Activated naive CD8-positive, alpha-beta T cell treated with anti-CD3 and anti-CD28 coated beads for 36 hours (primary cell): ENCODE results near the gene TBCK. TPM values are rescaled to one million over a fixed set of nuclear protein-coding genes. Genes with fewer than 3 reads are reported as not detected.

ENCODE experiments used
- DNase-seq: peaks from one replicate; pipeline ENCODE4 v3.0.0; 2021
- H3K27ac Mint-ChIP-seq: one replicate; pipeline ENCODE4 v1.8.0; 2022; ENCODE audit warnings: mild to moderate bottlenecking, moderate library complexity, mixed read lengths
- H3K27me3 Mint-ChIP-seq: one replicate; pipeline ENCODE4 v1.8.0; 2022; ENCODE audit warnings: mild to moderate bottlenecking, mixed read lengths
- H3K36me3 Mint-ChIP-seq: one replicate; pipeline ENCODE4 v1.8.0; 2021; ENCODE audit warnings: mild to moderate bottlenecking, mixed read lengths
- H3K4me1 Mint-ChIP-seq: one replicate; pipeline ENCODE4 v1.8.0; 2021; ENCODE audit warnings: mixed read lengths
- H3K4me3 Mint-ChIP-seq: one replicate; pipeline ENCODE4 v1.8.0; 2022; ENCODE audit warnings: mild to moderate bottlenecking, moderate library complexity, mixed read lengths
- H3K9me3 Mint-ChIP-seq: one replicate; pipeline ENCODE4 v1.8.0; 2022; ENCODE audit warnings: mixed read lengths
- total RNA-seq, 2 experiments: library from RNA; stranded (reverse); gene quantifications; one replicate each; pipeline ENCODE4 v1.2.3, GENCODE V29; 2021

The TBCK gene
- total RNA-seq, 2 experiments from 2014 or later, result 21.2 to 21.5 TPM

DNA sequence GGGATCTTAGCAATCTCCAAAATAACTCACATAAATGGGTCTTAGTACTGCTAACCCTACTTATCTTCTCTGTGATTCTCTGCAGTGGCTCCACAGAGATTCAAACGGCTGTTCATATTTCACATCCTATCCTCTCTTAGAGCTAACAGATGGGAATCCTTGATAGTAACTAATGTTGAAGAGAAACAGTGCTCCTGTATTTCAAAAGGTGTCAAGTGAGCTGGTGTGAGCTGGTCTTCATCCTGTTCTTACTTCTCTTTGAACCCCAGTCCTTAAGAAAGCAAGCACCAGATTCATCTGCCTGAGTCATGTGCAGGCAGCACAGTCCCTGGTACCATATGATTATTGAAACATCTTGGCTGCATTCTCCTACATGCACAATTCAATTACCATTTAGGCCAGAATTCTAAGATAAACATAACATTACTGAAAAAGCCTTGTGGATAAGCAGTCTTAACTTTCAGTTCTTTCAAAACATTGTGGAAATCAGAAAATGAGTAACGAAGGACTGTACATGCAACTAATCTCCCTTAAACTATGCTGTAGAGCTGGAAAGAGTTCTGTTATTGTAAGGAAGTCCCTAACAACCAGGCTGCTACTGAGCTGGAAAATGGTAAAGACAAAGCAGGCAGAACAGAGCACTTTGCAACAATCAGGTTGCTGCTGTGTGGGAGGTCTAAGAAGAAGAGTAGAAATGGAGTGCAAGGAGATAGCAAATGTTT, 267.6 kb downstream of the TBCK start:
- Mint-ChIP-seq H3K27me3 (no peaks in the 10 kb centered on the region), H3K9me3 (no peaks in the 10 kb centered on the region), H3K4me3 (no peak overlapping the region), H3K4me1 (no peaks in the 10 kb centered on the region), H3K27ac (no peak overlapping the region), H3K36me3 (peaks cover 19% of the 10 kb centered on the region)
- DNase-seq, result no peak

DNA sequence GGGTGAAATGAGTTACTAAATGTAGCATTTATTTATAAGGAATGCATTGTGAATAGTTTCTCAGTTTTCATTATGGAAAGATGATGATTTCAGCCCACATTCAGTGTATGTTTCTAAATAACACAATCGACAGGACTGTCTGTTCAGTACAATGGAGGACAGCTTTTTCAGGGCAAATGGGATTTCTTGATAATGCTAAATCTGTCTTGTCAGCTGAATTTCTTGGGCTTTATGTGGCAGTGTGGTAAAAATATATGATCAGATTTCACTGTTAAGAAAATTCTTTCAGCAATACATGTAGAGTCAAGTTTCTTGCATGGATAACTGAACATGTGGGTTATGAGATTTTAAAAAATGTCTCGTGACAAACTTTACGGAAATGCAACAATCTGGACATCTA, 269.9 kb downstream of the TBCK start:
- no peak for DNase-seq
- H3K27me3 Mint-ChIP-seq, result no peaks in the 10 kb centered on the region
- H3K4me3 Mint-ChIP-seq, result no peak overlapping the region
- no peaks in the 10 kb centered on the region for H3K4me1 Mint-ChIP-seq
- H3K27ac Mint-ChIP-seq, result no peak overlapping the region
- peaks cover 21% of the 10 kb centered on the region for H3K36me3 Mint-ChIP-seq
- H3K9me3 Mint-ChIP-seq, result no peaks in the 10 kb centered on the region

DNA sequence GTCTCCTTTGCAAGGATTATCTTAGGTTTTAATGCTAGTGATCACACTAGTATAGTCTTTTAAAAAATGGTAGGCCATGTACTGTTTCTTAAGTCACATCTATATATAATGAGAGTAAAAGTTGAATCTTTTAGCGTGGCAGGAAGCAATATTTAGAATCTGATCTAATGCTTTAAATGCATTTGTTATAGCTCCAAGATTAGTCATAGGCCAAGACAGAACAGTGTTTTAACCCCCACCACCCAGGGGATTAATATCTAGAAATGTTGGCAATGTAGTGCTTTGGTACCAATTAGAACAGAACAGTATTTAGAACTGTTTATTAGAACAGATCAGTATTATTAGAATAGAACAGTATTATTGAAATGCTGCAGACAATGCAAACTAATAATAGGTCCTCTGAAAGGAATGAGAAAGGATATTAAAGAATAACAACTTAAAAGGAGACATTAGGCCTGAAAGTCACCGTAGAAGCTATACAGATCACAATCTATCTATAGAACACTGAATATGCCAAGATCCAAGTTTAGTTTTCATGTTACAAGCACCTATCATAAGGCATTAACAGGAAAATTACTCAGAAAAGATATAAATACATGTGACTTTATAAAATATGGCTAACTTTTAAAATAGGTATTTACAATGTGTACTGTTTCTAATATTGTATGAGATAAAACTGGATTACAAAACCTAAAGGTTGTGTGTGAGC, 274.6 kb downstream of the TBCK start:
- no peak overlapping the region for H3K4me3 Mint-ChIP-seq
- no peaks in the 10 kb centered on the region for H3K27me3 Mint-ChIP-seq
- H3K4me1 Mint-ChIP-seq, result no peaks in the 10 kb centered on the region
- peaks cover 7% of the 10 kb centered on the region for H3K36me3 Mint-ChIP-seq
- H3K27ac Mint-ChIP-seq, result no peak overlapping the region
- no peaks in the 10 kb centered on the region for H3K9me3 Mint-ChIP-seq
- no peak for DNase-seq

DNA sequence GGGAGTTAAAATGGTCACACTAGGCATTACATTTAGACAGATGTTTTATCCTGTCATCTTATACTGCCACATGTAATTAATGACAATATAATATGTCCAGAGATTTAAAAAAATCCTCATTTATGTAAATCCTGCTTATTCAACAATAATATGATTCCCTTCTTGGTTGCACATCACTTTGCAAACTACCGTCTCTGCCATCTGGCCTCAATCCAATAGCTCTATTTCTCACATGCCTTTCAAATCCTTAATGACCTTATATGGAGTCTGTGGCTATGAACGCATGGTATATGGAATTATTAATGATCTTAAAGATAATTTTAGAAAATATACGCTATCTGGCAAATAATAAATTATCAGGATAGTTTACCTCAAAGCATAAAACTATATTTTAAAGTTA, 276.2 kb downstream of the TBCK start:
- Mint-ChIP-seq H3K4me1 (no peaks in the 10 kb centered on the region), H3K4me3 (no peak overlapping the region), H3K27ac (no peak overlapping the region), H3K27me3 (no peaks in the 10 kb centered on the region), H3K9me3 (no peaks in the 10 kb centered on the region), H3K36me3 (peaks cover 2% of the 10 kb centered on the region)
- DNase-seq, result no peak

GRCh38 chr4:106038908-106039307, 277.1 kb downstream of the TBCK start:
- H3K27ac Mint-ChIP-seq, result no peak overlapping the region
- peaks cover 2% of the 10 kb centered on the region for H3K36me3 Mint-ChIP-seq
- no peaks in the 10 kb centered on the region for H3K9me3 Mint-ChIP-seq
- no peaks in the 10 kb centered on the region for H3K4me1 Mint-ChIP-seq
- H3K27me3 Mint-ChIP-seq, result no peaks in the 10 kb centered on the region
- no peak overlapping the region for H3K4me3 Mint-ChIP-seq
- DNase-seq, result no peak

DNA sequence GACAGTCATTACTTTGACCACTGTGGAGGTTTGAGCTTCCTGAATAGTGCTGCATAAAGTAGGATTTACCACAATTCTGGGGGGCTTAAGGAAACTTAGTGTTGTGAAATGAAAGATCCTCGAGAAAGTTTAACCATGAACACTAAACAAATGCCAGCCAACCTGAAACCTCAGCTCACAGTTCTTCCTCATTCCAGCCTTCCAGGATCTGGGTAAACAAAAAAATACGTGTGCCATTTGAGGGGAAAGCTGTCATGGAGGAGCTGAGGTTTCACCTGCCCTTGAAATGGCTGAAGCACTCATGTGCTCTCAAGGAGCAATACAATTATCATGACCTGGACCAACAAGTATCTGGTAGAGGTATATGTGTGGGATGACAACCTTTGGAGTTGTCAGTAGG, 278.0 kb downstream of the TBCK start:
- Mint-ChIP-seq H3K36me3 (peaks cover 6% of the 10 kb centered on the region), H3K27me3 (peaks cover 4% of the 10 kb centered on the region), H3K4me1 (no peaks in the 10 kb centered on the region), H3K9me3 (no peaks in the 10 kb centered on the region), H3K27ac (no peak overlapping the region), H3K4me3 (no peak overlapping the region)
- DNase-seq, result no peak

GRCh38 chr4:106036848-106037247, 279.2 kb downstream of the TBCK start:
- Mint-ChIP-seq H3K4me1 (no peaks in the 10 kb centered on the region), H3K36me3 (peaks cover 3% of the 10 kb centered on the region), H3K27me3 (peaks cover 4% of the 10 kb centered on the region), H3K9me3 (no peaks in the 10 kb centered on the region), H3K4me3 (no peak overlapping the region), H3K27ac (peak overlapping the region; percentile 1)
- no peak for DNase-seq

DNA sequence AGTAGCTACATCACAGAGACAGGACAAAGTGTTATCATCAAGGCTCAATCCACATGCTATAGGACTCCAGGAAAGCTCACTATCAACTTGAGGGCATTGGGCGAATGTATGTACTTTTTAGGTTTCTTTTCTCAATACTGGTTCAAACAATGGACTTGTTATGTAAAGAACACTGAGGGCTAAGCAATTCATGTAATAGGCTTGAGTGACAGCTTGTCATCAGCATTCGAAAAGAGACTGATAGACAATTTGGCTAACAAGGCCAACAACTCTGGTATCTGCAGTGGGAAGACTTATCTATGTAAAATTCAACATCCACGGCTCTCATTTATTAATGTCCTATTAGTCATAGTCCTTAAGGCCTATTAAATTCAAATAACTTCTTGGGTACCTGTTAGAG, 279.7 kb downstream of the TBCK start:
- H3K4me1 Mint-ChIP-seq, result no peaks in the 10 kb centered on the region
- H3K27ac Mint-ChIP-seq, result no peak overlapping the region
- H3K9me3 Mint-ChIP-seq, result peaks cover 5% of the 10 kb centered on the region
- DNase-seq, result no peak
- H3K4me3 Mint-ChIP-seq, result no peak overlapping the region
- H3K36me3 Mint-ChIP-seq, result peaks cover 5% of the 10 kb centered on the region
- H3K27me3 Mint-ChIP-seq, result peaks cover 4% of the 10 kb centered on the region

- Mint-ChIP-seq H3K36me3 (peaks cover 5% of the 10 kb centered on the region), H3K27me3 (peaks cover 4% of the 10 kb centered on the region), H3K27ac (no peak overlapping the region), H3K9me3 (peaks cover 15% of the 10 kb centered on the region), H3K4me3 (no peak overlapping the region), H3K4me1 (no peaks in the 10 kb centered on the region)
- no peak for DNase-seq
Measured at GRCh38 chr4:106035204-106035603, 280.8 kb downstream of the TBCK start.

DNA sequence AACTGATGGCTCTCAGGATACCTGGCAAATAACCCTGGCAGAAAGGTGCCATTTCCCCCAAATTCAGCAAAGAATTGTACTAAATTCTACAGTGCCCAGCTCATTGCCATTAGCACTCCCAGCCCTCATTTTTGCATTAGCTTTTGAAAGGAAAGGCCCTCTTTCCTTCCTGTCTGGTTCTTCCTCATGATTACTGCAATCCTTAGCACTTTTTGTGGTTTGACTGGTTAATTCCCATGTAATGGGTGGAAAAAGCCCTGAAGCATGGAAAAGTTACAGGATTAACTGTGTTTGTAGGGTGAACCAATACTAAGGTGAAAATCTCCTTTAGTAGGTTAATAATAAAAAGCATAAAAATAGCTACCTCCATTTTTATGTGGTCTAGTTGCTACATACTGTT, 281.3 kb downstream of the TBCK start:
- Mint-ChIP-seq H3K27ac (no peak overlapping the region), H3K36me3 (peaks cover 6% of the 10 kb centered on the region), H3K4me3 (no peak overlapping the region), H3K4me1 (no peaks in the 10 kb centered on the region), H3K9me3 (peaks cover 17% of the 10 kb centered on the region), H3K27me3 (peaks cover 4% of the 10 kb centered on the region)
- no peak for DNase-seq

- no peak overlapping the region for H3K4me3 Mint-ChIP-seq
- no peak for DNase-seq
- no peaks in the 10 kb centered on the region for H3K4me1 Mint-ChIP-seq
- H3K9me3 Mint-ChIP-seq, result peaks cover 17% of the 10 kb centered on the region
- peaks cover 4% of the 10 kb centered on the region for H3K27me3 Mint-ChIP-seq
- peaks cover 6% of the 10 kb centered on the region for H3K36me3 Mint-ChIP-seq
- no peak overlapping the region for H3K27ac Mint-ChIP-seq
Measured at GRCh38 chr4:106034220-106034619, 281.8 kb downstream of the TBCK start.

- peaks cover 17% of the 10 kb centered on the region for H3K9me3 Mint-ChIP-seq
- H3K4me3 Mint-ChIP-seq, result no peak overlapping the region
- no peaks in the 10 kb centered on the region for H3K4me1 Mint-ChIP-seq
- H3K27ac Mint-ChIP-seq, result no peak overlapping the region
- H3K36me3 Mint-ChIP-seq, result peaks cover 6% of the 10 kb centered on the region
- no peak for DNase-seq
- peaks cover 4% of the 10 kb centered on the region for H3K27me3 Mint-ChIP-seq
Measured at GRCh38 chr4:106033469-106033868, 282.5 kb downstream of the TBCK start.

- no peak overlapping the region for H3K27ac Mint-ChIP-seq
- DNase-seq, result no peak
Measured at GRCh38 chr4:106032851-106033286, 283.1 kb downstream of the TBCK start.

DNA sequence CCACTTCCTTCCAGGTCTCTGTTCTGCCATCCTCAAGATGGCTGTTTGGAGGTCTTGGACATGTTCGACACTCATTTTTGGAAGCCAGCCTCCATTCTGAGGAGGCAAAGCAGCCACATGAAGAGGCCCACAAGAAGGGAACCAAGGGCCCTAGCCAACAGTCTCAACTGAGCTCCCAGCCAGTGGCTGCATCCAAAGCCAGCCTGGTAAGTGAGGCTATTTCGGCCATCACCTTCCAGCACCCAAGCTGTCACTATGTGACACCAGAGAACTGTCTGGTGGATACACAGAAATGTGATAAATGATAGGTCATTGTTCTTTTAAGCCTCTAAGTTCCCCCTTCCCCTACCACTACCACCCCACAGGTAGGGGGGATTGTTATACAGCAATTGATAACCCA, 293.6 kb downstream of the TBCK start:
- Mint-ChIP-seq H3K4me3 (no peak overlapping the region), H3K4me1 (no peaks in the 10 kb centered on the region), H3K27me3 (no peaks in the 10 kb centered on the region), H3K9me3 (no peaks in the 10 kb centered on the region), H3K36me3 (no peaks in the 10 kb centered on the region), H3K27ac (no peak overlapping the region)
- no peak for DNase-seq

More at GRCh38 chr4:106032851-106033286, 283.1 kb downstream of the TBCK start:
- H3K4me1 Mint-ChIP-seq, result no peaks in the 10 kb centered on the region
- peaks cover 19% of the 10 kb centered on the region for H3K9me3 Mint-ChIP-seq
- no peak overlapping the region for H3K4me3 Mint-ChIP-seq
- H3K27me3 Mint-ChIP-seq, result peaks cover 4% of the 10 kb centered on the region
- peaks cover 6% of the 10 kb centered on the region for H3K36me3 Mint-ChIP-seq

- Mint-ChIP-seq H3K9me3 (no peaks in the 10 kb centered on the region), H3K27ac (no peak overlapping the region), H3K36me3 (no peaks in the 10 kb centered on the region), H3K4me3 (no peak overlapping the region), H3K4me1 (no peaks in the 10 kb centered on the region), H3K27me3 (no peaks in the 10 kb centered on the region)
- no peak for DNase-seq
Measured at GRCh38 chr4:106021737-106022410, 294.1 kb downstream of the TBCK start.
